HepG2 (cell line): Measurements from ENCODE around the gene ZFP3. TPM values are rescaled to one million over a fixed set of nuclear protein-coding genes. Genes with fewer than 3 reads are reported as not detected.

Source experiments
- ATAC-seq: fragments of 200-7000 bp; cut with Tn5 transposase; 3 replicates; pipeline ENCODE4 v1.9.1; 2020; ENCODE audit warnings: mild to moderate bottlenecking, moderate library complexity
- BruUV-seq: library from RNA; stranded (reverse); fragments of 400-500 nt; replicated peaks from 2 replicates; lab custom pipeline; 2021; lab: Mats Ljungman, UMichigan
- CTCF ChIA-PET: fragments of 300-600 bp; formaldehyde crosslinking; extraction: SDS; loops from one replicate; lab custom pipeline; 2021; ENCODE audit warnings: low total read pairs, inconsistent platforms, low intra/inter-chr PET ratio; lab: Yijun Ruan, JAX
- POLR2A ChIA-PET: fragments of 350-600 bp; sonication (Branson Sonifier 250); formaldehyde crosslinking; loops from one replicate; lab custom pipeline; 2020; ENCODE audit warnings: antibody characterized with exemption, inconsistent platforms; lab: Yijun Ruan, JAX
- DNase-seq: peaks from one replicate; pipeline ENCODE4 v3.0.0-alpha.2; 2015; ENCODE audit warnings: low spot score
- FAIRE-seq: peaks from 3 replicates; lab custom pipeline; 2011; peaks lifted over from hg19 to GRCh38; lab: Jason Lieb, UNC
- H2AFZ ChIP-seq: one replicate; pipeline ENCODE4 v1.6.1; 2011; ENCODE audit warnings: low read length, inconsistent platforms
- H3K27ac ChIP-seq: fragments of 300-600 bp; 3 replicates; pipeline ENCODE4 v1.8.0; 2011; ENCODE audit warnings: mixed run types, mild to moderate bottlenecking, mixed read lengths, low read length, inconsistent platforms; ENCODE audit not compliant: insufficient read depth; ENCODE audit errors: extremely low read length
- H3K27me3 ChIP-seq, 2 experiments: fragments of 200-600 bp in 1 of 2; 2 replicates in 1 of 2; 3 replicates in 1 of 2; pipeline versions ENCODE4 v1.6.0 to v1.8.0; 2011; ENCODE audit warnings: low read length in 2 of 2, mild to moderate bottlenecking in 2 of 2, moderate library complexity in 2 of 2, inconsistent platforms in 1 of 2; ENCODE audit not compliant: insufficient read depth in 2 of 2, control insufficient read depth in 1 of 2
- H3K36me3 ChIP-seq, 2 experiments: fragments of 200-600 bp in 1 of 2; replicated peaks in 1 of 2; 2 replicates in 1 of 2; 3 replicates in 1 of 2; pipeline versions ENCODE4 v1.5.1 to v1.8.0; 2011; ENCODE audit warnings: low read length in 2 of 2, inconsistent platforms in 1 of 2; ENCODE audit not compliant: insufficient read depth in 2 of 2, control insufficient read depth in 1 of 2
- H3K4me1 ChIP-seq: 2 replicates; pipeline ENCODE4 v1.5.1; 2012; ENCODE audit warnings: low read length, inconsistent platforms; ENCODE audit not compliant: insufficient read depth
- H3K4me2 ChIP-seq: 2 replicates; pipeline ENCODE4 v1.6.0; 2011; ENCODE audit warnings: low read depth, low read length, inconsistent platforms
- H3K4me3 ChIP-seq, 3 experiments: fragments of 200-600 bp in 1 of 3; sonication (generic), shearing (Covaris generic) in 1 of 3; replicated peaks in 1 of 3; 2 replicates each; pipeline ENCODE4 v1.5.1; 2011 to 2016; ENCODE audit warnings: low read length in 3 of 3, inconsistent platforms in 2 of 3, low read depth in 2 of 3, mild to moderate bottlenecking in 2 of 3, control low read depth in 1 of 3, mixed read lengths in 1 of 3; ENCODE audit not compliant: insufficient read depth in 1 of 3
- H3K79me2 ChIP-seq: one replicate; pipeline ENCODE4 v1.6.1; 2011; ENCODE audit warnings: low read length, inconsistent platforms; ENCODE audit not compliant: insufficient read depth
- H3K9ac ChIP-seq: 2 replicates; pipeline ENCODE4 v1.6.0; 2011; ENCODE audit warnings: mild to moderate bottlenecking, low read depth, low read length, inconsistent platforms; ENCODE audit not compliant: insufficient read depth
- H3K9me3 ChIP-seq: 2 replicates; pipeline ENCODE4 v1.5.1; 2012; ENCODE audit warnings: mild to moderate bottlenecking, low read length
- H4K20me1 ChIP-seq: 2 replicates; pipeline ENCODE4 v1.6.0; 2011; ENCODE audit warnings: inconsistent platforms, mild to moderate bottlenecking, low read length, moderate library complexity; ENCODE audit not compliant: insufficient read depth
- ARID3A ChIP-seq: IDR thresholded peaks from 2 replicates; pipeline ENCODE4 v1.6.1; 2012; ENCODE audit warnings: low read depth, low read length, improper control_type of control experiment
- CREB1 ChIP-seq, 2 experiments: fragments of 450-650 bp in 1 of 2; IDR thresholded peaks; 2 replicates each; pipeline ENCODE4 v1.6.1; 2016 to 2017; ENCODE audit warnings: control low read depth in 1 of 2, mild to moderate bottlenecking in 1 of 2, missing compliant biosample characterization in 1 of 2, missing genetic modification characterization in 1 of 2
- ELF4 ChIP-seq: sonication (generic); formaldehyde crosslinking; IDR thresholded peaks from 2 replicates; pipeline ENCODE4 v1.5.0; 2020; ENCODE audit warnings: missing genetic modification reagents, mild to moderate bottlenecking, moderate library complexity, borderline replicate concordance
- GABPB1 ChIP-seq: IDR thresholded peaks from 2 replicates; pipeline ENCODE4 v1.6.1; 2016; ENCODE audit warnings: mild to moderate bottlenecking, missing genetic modification reagents, moderate library complexity, missing compliant biosample characterization
- ZEB1 ChIP-seq: IDR thresholded peaks from 2 replicates; pipeline ENCODE4 v1.6.1; 2012; ENCODE audit warnings: mild to moderate bottlenecking, low read depth, inconsistent platforms; ENCODE audit not compliant: insufficient replicate concordance
- ZFX ChIP-seq: sonication (generic); formaldehyde crosslinking; IDR thresholded peaks from 2 replicates; pipeline ENCODE4 v1.4.0; 2020; ENCODE audit warnings: mild to moderate bottlenecking, low read depth, missing genetic modification reagents, moderate library complexity
- ZNF10 ChIP-seq: sonication (generic); formaldehyde crosslinking; IDR thresholded peaks from 2 replicates; pipeline ENCODE4 v1.4.0; 2020; ENCODE audit warnings: mild to moderate bottlenecking, low read depth, missing genetic modification reagents, borderline replicate concordance
- ZNF549 ChIP-seq: sonication (generic); formaldehyde crosslinking; IDR thresholded peaks from 2 replicates; pipeline ENCODE4 v1.5.0; 2020; ENCODE audit warnings: missing genetic modification reagents
- ZNF564 ChIP-seq: sonication (generic); formaldehyde crosslinking; IDR thresholded peaks from 2 replicates; pipeline ENCODE4 v1.8.1; 2023; ENCODE audit warnings: mild to moderate bottlenecking, missing genetic modification reagents
- ZNF891 ChIP-seq: sonication (generic); formaldehyde crosslinking; IDR thresholded peaks from 2 replicates; pipeline ENCODE4 v1.5.0; 2020; ENCODE audit warnings: mild to moderate bottlenecking, missing genetic modification reagents
- WGBS: methylation state at CpG from one replicate; pipeline ENCODE4 v1.1.6; 2017; ENCODE audit warnings: low lambda C conversion rate; 5-methylcytosine and 5-hydroxymethylcytosine counted together
- in situ Hi-C: cut with HindIII; loops from 2 replicates; pipeline ENCODE4 v1.10.0; 2017; ENCODE audit warnings: low pct_unique_long_range_greater_than_20kb; ENCODE audit not compliant: extremely low pct_ligation_motif_present
- intact Hi-C: fragments of 100-400 bp; cut with micrococcal nuclease; formaldehyde crosslinking; loops from one replicate; pipeline ENCODE4 v1.10.0; 2022; ENCODE audit not compliant: unreplicated experiment
- polyA plus RNA-seq, 8 experiments: library from polyadenylated mRNA; depleted of rRNA in 3 of 8; stranded (reverse) in 7 of 8; unstranded in 1 of 8; fragments of >200 nt; fragmentation: Illumina TruSeq in 4 of 8; extraction: Trizol in 4 of 8; gene quantifications; 2 replicates each; pipeline versions ENCODE4 v1.2.1 to v1.2.3, GENCODE V29; 2011 to 2016; ENCODE audit warnings: low read depth in 4 of 8, missing spikeins in 1 of 8, mixed read lengths in 1 of 8; ENCODE audit not compliant: insufficient read depth in 1 of 8
- total RNA-seq, 5 experiments: library from RNA; depleted of rRNA; stranded (reverse); fragments of >200 nt; fragmentation: Illumina TruSeq; extraction: Trizol; gene quantifications; 2 replicates each; pipeline ENCODE4 v1.2.3, GENCODE V29; 2016; ENCODE audit warnings: low read depth in 1 of 5
- TF ChIP-seq, protein P1 (sequence below): sonication (generic); formaldehyde crosslinking; IDR thresholded peaks from 2 replicates; pipeline ENCODE4 v1.4.0; 2020; ENCODE audit warnings: missing genetic modification reagents

ZFP3 gene
- total and polyA plus RNA-seq, 2 of the 13 experiments (the other 11 are each of a cell fraction or from before 2014, with no cell fraction given) = not detected

GRCh38 chr17:5068236-5068635, 10.0 kb upstream of the ZFP3 start:
- Histone ChIP-seq H3K27ac (no peak overlapping the region), H3K36me3 (no peaks in the 10 kb centered on the region), H4K20me1 (no peaks in the 10 kb centered on the region), H3K4me2 (no peak overlapping the region), H3K4me3 (no peak overlapping the region), H3K9ac (no peak overlapping the region), H2AFZ (no peak overlapping the region), H3K79me2 (no peaks in the 10 kb centered on the region), H3K27me3 (no peaks in the 10 kb centered on the region), H3K9me3 (no peaks in the 10 kb centered on the region), H3K4me1 (peaks cover 26% of the 10 kb centered on the region)
- WGBS = 77% methylated on average over 3 of the region's 3 CpGs
- intact Hi-C loops (loop anchor here (10.0 kb wide), 1 partner anchor 163 kb away; the partner anchor contains the start of gene CHRNE), in situ Hi-C loops (loop anchor here (5.0 kb wide), 1 partner anchor 91 kb away; no protein-coding TSS in a partner anchor)
- DNase-seq (no peak), ATAC-seq (no peak), FAIRE-seq (no peak)
- BruUV-seq = no TSS peak
- TF ChIP-seq ZNF891 (CRISPR knock-in tag) (no peak), ZNF549 (no peak)
- ChIA-PET CTCF (no interaction called here), POLR2A (no interaction called here)

- no peaks in the 10 kb centered on the region for H4K20me1 ChIP-seq
- WGBS = 2% methylated on average over 4 of the region's 4 CpGs
- in situ Hi-C loops = loop anchor here (5.0 kb wide), 1 partner anchor 92 kb away; no protein-coding TSS in a partner anchor
- peak; percentile 89 for DNase-seq
- POLR2A ChIA-PET = interaction anchor here (0.6 kb wide), 1 partner anchor 494 kb away, joined by 3 read pairs; no protein-coding TSS in a partner anchor
- no peaks in the 10 kb centered on the region for H3K27me3 ChIP-seq
- H3K27ac ChIP-seq = peak overlapping the region; percentile 50
- H3K9me3 ChIP-seq = no peaks in the 10 kb centered on the region
- ATAC-seq = peak; percentile 75
- intact Hi-C loops = loop anchor here (10.0 kb wide), 1 partner anchor 165 kb away; the partner anchor contains the start of gene CHRNE
- H3K4me2 ChIP-seq = no peak overlapping the region
- CTCF ChIA-PET = no interaction called here
- no peak for FAIRE-seq
- no peaks in the 10 kb centered on the region for H3K79me2 ChIP-seq
- BruUV-seq = no TSS peak
- H3K9ac ChIP-seq = 0 out of 2 replicates have a peak overlapping the region, but pooled peaks have one; percentile 29
- no peaks in the 10 kb centered on the region for H3K36me3 ChIP-seq
- H3K4me1 ChIP-seq = peaks cover 26% of the 10 kb centered on the region
- no peak overlapping the region for H2AFZ ChIP-seq
- H3K4me3 ChIP-seq = no peak overlapping the region
- TF ChIP-seq CREB1 (IDR thresholded peaks at IDR 0.05) (no peak), CREB1 (CRISPR knock-in tag; IDR thresholded peaks at IDR 0.05) (0 out of 2 replicates have a peak, but pooled peaks have one; percentile 26), ZEB1 (no peak), ZNF10 (no peak), ELF4 (no peak), ARID3A (0 out of 2 replicates have a peak, but pooled peaks have one; percentile 34), ZFX (CRISPR knock-in tag) (peak; percentile 27; the same call in 1 of the 2 replicates), GABPB1 (no peak), ZNF564 (no peak)
- TF ChIP-seq, protein P1, sequence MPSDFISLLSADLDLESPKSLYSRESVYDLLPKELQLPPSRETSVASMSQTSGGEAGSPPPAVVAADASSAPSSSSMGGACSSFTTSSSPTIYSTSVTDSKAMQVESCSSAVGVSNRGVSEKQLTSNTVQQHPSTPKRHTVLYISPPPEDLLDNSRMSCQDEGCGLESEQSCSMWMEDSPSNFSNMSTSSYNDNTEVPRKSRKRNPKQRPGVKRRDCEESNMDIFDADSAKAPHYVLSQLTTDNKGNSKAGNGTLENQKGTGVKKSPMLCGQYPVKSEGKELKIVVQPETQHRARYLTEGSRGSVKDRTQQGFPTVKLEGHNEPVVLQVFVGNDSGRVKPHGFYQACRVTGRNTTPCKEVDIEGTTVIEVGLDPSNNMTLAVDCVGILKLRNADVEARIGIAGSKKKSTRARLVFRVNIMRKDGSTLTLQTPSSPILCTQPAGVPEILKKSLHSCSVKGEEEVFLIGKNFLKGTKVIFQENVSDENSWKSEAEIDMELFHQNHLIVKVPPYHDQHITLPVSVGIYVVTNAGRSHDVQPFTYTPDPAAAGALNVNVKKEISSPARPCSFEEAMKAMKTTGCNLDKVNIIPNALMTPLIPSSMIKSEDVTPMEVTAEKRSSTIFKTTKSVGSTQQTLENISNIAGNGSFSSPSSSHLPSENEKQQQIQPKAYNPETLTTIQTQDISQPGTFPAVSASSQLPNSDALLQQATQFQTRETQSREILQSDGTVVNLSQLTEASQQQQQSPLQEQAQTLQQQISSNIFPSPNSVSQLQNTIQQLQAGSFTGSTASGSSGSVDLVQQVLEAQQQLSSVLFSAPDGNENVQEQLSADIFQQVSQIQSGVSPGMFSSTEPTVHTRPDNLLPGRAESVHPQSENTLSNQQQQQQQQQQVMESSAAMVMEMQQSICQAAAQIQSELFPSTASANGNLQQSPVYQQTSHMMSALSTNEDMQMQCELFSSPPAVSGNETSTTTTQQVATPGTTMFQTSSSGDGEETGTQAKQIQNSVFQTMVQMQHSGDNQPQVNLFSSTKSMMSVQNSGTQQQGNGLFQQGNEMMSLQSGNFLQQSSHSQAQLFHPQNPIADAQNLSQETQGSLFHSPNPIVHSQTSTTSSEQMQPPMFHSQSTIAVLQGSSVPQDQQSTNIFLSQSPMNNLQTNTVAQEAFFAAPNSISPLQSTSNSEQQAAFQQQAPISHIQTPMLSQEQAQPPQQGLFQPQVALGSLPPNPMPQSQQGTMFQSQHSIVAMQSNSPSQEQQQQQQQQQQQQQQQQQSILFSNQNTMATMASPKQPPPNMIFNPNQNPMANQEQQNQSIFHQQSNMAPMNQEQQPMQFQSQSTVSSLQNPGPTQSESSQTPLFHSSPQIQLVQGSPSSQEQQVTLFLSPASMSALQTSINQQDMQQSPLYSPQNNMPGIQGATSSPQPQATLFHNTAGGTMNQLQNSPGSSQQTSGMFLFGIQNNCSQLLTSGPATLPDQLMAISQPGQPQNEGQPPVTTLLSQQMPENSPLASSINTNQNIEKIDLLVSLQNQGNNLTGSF (CRISPR knock-in tag) = no peak
These were observed 8.5 kb upstream of the ZFP3 start for GRCh38 chr17:5069724-5070123.
